ENCODE measurements around the gene AP2A2. TPM values are rescaled to one million over a fixed set of nuclear protein-coding genes. Genes with fewer than 3 reads are reported as not detected.
"Not testable (repeated sequence)": the region's sequence is repeated elsewhere in the genome, so short reads cannot be mapped to it uniquely, and the experiment has no call there.

Gene AP2A2
- total RNA-seq, 1 experiment from 2014 or later: 36.1 TPM

GRCh38 chr11:945986-946385 lies 20.3 kb downstream of the AP2A2 start:
- Histone ChIP-seq H3K27me3 (ENCODE audit: control insufficient read depth, insufficient read depth, low read length) (no peaks in the 10 kb centered on the region), H3K36me3 (replicated peaks; ENCODE audit: control insufficient read depth, insufficient read depth, low read length) (no peaks in the 10 kb centered on the region; the same call in 1 of the 2 replicates), H3K4me3 (ENCODE audit: insufficient read depth, low read depth, low read length) (no peak overlapping the region)
- peak; percentile 62 for DNase-seq

DNA sequence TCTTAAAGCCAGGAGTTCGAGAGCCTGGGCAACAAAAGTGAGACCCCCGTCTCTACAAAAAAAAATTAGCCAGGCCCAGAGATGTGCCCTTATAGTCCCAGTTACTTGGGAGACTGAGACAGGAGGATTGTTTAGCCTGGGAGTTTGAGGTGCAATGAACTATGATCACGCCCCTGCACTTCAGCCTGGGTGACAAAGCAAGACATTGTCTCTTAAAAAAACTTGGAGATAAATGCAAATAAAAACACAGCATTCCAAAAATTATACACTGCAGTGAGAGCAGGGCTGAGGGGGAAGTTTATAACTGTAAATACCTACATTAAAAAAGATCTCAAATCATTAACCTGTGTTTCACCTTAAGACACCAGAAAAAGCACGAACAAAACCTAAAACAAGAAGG lies 22.1 kb downstream of the AP2A2 start:
- Histone ChIP-seq H3K36me3 (replicated peaks; ENCODE audit: control insufficient read depth, insufficient read depth, low read length) (no peaks in the 10 kb centered on the region; the same call in 1 of the 2 replicates), H3K4me3 (ENCODE audit: insufficient read depth, low read depth, low read length) (no peak overlapping the region), H3K27me3 (ENCODE audit: control insufficient read depth, insufficient read depth, low read length) (no peaks in the 10 kb centered on the region)
- no peak for DNase-seq

DNA sequence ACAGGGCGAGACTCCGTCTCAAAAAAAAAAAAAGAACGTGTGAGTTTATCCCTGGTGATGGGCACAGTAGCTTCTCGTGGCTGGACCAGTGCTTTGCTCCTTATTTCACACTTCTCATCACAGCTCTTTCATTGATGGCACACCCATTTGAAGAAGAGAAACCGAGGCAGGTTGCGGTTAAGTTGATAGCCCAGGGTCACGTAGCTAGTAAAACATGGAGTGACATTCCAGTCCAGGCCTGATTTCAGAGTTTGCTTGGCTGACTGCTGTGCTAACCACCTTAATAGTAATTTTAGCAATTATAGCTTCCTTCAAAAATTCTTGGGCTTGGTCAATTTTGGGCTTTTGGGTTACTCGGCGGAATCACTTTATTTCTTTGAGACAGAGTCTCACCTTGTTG lies 25.8 kb downstream of the AP2A2 start:
- DNase-seq: no peak
- H3K36me3 ChIP-seq (replicated peaks; ENCODE audit: control insufficient read depth, insufficient read depth, low read length): no peaks in the 10 kb centered on the region
- no peaks in the 10 kb centered on the region for H3K27me3 ChIP-seq (ENCODE audit: control insufficient read depth, insufficient read depth, low read length)
- no peak overlapping the region for H3K4me3 ChIP-seq (ENCODE audit: insufficient read depth, low read depth, low read length)

GRCh38 chr11:952406-953385 lies 27.0 kb downstream of the AP2A2 start:
- peak; percentile 43 for DNase-seq
- H3K36me3 ChIP-seq (replicated peaks; ENCODE audit: control insufficient read depth, insufficient read depth, low read length): peaks cover 1% of the 10 kb centered on the region; the same call in 1 of the 2 replicates
- no peak overlapping the region for H3K4me3 ChIP-seq (ENCODE audit: insufficient read depth, low read depth, low read length)
- no peaks in the 10 kb centered on the region for H3K27me3 ChIP-seq (ENCODE audit: control insufficient read depth, insufficient read depth, low read length)

DNA sequence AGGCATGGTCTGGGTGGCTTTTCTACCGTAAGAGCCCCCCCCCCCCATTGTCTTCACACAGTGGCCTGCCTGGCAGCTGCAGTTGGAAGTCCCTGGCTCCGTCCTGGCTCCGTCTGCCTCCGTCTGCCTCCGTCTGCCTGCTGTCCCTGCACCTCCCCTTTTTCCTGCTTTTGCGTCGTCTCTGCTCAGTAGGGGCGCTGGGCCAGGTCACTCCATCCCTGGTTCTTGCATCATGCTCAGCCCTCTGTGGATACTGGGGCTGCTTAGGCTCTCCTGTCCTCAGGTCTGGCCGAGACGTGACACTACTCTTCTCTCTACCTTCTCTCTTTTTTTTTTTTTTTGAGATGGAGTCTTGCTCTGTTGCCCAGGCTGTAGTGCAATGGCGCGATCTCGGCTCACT lies 27.8 kb downstream of the AP2A2 start:
- peaks cover 1% of the 10 kb centered on the region; the same call in 1 of the 2 replicates for H3K36me3 ChIP-seq (replicated peaks; ENCODE audit: control insufficient read depth, insufficient read depth, low read length)
- no peaks in the 10 kb centered on the region for H3K27me3 ChIP-seq (ENCODE audit: control insufficient read depth, insufficient read depth, low read length)
- DNase-seq: no peak
- H3K4me3 ChIP-seq (ENCODE audit: insufficient read depth, low read depth, low read length): no peak overlapping the region

GRCh38 chr11:954392-955153 lies 28.9 kb downstream of the AP2A2 start:
- H3K27me3 ChIP-seq (ENCODE audit: control insufficient read depth, insufficient read depth, low read length): no peaks in the 10 kb centered on the region
- peaks cover 1% of the 10 kb centered on the region; the same call in 1 of the 2 replicates for H3K36me3 ChIP-seq (replicated peaks; ENCODE audit: control insufficient read depth, insufficient read depth, low read length)
- no peak for DNase-seq

DNA sequence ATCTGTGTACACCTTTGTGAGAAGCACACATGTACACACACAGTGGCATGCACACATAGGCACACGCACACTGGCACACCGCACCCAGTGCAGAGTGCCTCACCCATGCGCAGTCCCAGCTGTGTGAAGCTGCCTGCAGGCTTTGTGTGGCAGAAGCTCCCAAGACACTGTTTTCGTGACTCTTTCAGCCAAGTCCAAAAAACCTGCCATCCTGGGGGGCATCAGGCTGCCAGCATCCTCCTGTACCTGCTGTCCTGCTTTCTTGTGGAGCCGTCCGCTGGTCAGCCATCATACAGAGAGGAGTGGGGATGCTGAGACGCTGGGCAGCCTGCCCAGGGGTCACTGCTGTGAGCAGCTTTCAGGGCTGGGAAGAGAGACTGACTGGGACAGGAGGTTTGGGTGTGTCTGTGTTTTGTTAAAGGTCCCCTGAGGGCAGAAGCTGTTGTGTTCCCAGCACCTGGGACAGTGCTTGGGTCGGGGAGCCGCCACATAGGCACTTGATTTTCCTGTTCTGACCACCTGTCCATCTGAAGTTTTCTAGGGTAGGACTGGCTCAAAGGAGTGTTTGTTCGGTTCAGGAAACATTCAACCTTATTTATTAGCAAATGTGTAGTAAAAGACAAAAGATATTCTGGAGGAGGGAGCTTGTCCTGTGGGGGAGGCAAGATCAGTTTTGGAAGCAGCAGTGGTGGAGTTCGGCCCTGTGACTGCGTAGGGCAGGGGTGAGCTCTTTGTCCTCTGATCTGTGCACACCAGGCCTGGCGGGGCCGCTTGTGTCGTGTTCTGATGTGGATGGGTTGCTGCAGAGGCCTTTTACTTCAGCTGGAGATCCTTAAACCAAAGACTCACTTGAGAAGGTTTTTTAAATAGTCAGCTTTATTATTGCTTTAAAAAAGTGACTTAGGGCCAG lies 29.7 kb downstream of the AP2A2 start:
- DNase-seq: peak; percentile 48

More at GRCh38 chr11:954392-955153, 28.9 kb downstream of the AP2A2 start:
- H3K4me3 ChIP-seq (ENCODE audit: insufficient read depth, low read depth, low read length): no peak overlapping the region

GRCh38 chr11:957212-957920 lies 31.7 kb downstream of the AP2A2 start:
- DNase-seq: no peak
- Histone ChIP-seq H3K27me3 (ENCODE audit: control insufficient read depth, insufficient read depth, low read length) (no peaks in the 10 kb centered on the region), H3K4me3 (ENCODE audit: insufficient read depth, low read depth, low read length) (no peak overlapping the region), H3K36me3 (replicated peaks; ENCODE audit: control insufficient read depth, insufficient read depth, low read length) (peaks cover 2% of the 10 kb centered on the region)

More for the DNA sequence above, 29.7 kb downstream of the AP2A2 start:
- H3K27me3 ChIP-seq (ENCODE audit: control insufficient read depth, insufficient read depth, low read length): no peaks in the 10 kb centered on the region
- H3K4me3 ChIP-seq (ENCODE audit: insufficient read depth, low read depth, low read length): no peak overlapping the region
- peaks cover 2% of the 10 kb centered on the region for H3K36me3 ChIP-seq (replicated peaks; ENCODE audit: control insufficient read depth, insufficient read depth, low read length)

GRCh38 chr11:958101-958500 lies 32.4 kb downstream of the AP2A2 start:
- H3K36me3 ChIP-seq (replicated peaks; ENCODE audit: control insufficient read depth, insufficient read depth, low read length): peaks cover 4% of the 10 kb centered on the region
- DNase-seq: peak; percentile 30
- H3K27me3 ChIP-seq (ENCODE audit: control insufficient read depth, insufficient read depth, low read length): no peaks in the 10 kb centered on the region
- no peak overlapping the region for H3K4me3 ChIP-seq (ENCODE audit: insufficient read depth, low read depth, low read length)

DNA sequence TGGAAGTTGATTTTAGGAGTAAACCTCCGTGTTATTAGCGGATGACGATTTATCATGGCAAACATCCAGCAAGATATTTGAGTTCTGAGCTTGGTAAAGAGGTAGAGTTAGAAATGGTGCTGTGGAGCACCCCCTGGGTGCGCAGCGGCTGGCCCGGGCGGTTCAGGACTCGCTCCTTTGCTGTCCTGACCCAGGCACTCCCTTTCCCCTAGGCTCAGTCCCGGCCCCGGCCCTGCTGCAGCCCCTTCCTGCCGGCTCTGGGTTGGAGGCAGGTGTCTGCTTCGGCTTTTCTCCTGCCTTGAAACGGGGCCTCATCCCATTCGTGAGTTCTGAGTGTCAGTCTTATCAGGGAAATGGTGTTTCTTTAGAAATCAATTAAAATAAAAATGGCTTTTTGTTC lies 33.4 kb downstream of the AP2A2 start:
- Histone ChIP-seq H3K36me3 (replicated peaks; ENCODE audit: control insufficient read depth, insufficient read depth, low read length) (peaks cover 6% of the 10 kb centered on the region), H3K27me3 (ENCODE audit: control insufficient read depth, insufficient read depth, low read length) (no peaks in the 10 kb centered on the region)
- DNase-seq: peak; percentile 71

GRCh38 chr11:959608-960007 lies 33.9 kb downstream of the AP2A2 start:
- DNase-seq: peak; percentile 25
- Histone ChIP-seq H3K27me3 (ENCODE audit: control insufficient read depth, insufficient read depth, low read length) (no peaks in the 10 kb centered on the region), H3K4me3 (ENCODE audit: insufficient read depth, low read depth, low read length) (no peak overlapping the region), H3K36me3 (replicated peaks; ENCODE audit: control insufficient read depth, insufficient read depth, low read length) (peaks cover 6% of the 10 kb centered on the region)

More for the DNA sequence above, 33.4 kb downstream of the AP2A2 start:
- H3K4me3 ChIP-seq (ENCODE audit: insufficient read depth, low read depth, low read length): no peak overlapping the region

DNA sequence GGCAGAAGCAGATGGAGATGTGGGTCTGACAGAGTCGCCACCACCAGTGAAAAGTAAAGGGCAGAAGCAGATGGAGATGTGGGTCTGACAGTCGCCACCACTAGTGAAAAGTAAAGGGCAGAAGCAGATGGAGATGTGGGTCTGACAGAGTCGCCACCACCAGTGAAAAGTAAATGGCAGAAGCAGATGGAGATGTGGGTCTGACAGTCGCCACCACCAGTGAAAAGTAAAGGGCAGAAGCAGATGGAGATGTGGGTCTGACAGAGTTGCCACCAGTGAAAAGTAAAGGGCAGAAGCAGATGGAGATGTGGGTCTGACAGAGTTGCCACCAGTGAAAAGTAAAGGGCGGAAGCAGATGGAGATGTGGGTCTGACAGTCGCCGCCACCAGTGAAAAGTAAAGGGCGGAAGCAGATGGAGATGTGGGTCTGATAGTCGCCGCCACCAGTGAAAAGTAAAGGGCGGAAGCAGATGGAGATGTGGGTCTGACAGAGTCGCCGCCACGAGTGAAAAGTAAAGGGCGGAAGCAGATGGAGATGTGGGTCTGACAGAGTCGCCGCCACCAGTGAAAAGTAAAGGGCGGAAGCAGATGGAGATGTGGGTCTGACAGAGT lies 35.7 kb downstream of the AP2A2 start:
- H3K27me3 ChIP-seq (ENCODE audit: control insufficient read depth, insufficient read depth, low read length); H3K4me3 ChIP-seq (ENCODE audit: insufficient read depth, low read depth, low read length); DNase-seq; H3K36me3 ChIP-seq (replicated peaks; ENCODE audit: control insufficient read depth, insufficient read depth, low read length): not testable (repeated sequence)

DNA sequence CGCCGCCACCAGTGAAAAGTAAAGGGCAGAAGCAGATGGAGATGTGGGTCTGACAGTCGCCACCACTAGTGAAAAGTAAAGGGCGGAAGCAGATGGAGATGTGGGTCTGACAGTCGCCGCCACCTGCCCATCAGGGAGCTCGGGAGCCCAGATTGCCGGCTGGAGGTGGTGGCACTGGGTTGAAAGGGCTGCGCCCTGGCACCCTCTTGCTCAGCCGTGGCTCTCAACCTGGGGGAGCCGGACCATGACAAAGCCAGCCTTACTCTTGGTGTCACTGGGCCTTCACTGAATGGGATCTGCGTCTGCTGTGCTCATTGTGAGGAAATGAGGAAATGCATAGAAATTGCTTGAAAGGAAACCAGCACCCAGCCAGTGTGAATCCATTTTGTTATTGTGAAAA lies 36.3 kb downstream of the AP2A2 start:
- peak; percentile 25 for DNase-seq
- Histone ChIP-seq H3K27me3 (ENCODE audit: control insufficient read depth, insufficient read depth, low read length) (no peaks in the 10 kb centered on the region), H3K36me3 (replicated peaks; ENCODE audit: control insufficient read depth, insufficient read depth, low read length) (peaks cover 6% of the 10 kb centered on the region), H3K4me3 (ENCODE audit: insufficient read depth, low read depth, low read length) (no peak overlapping the region)

Data from H7 (cell line).